Measurements from ENCODE around the gene NRXN3.

NRXN3 gene

DNA sequence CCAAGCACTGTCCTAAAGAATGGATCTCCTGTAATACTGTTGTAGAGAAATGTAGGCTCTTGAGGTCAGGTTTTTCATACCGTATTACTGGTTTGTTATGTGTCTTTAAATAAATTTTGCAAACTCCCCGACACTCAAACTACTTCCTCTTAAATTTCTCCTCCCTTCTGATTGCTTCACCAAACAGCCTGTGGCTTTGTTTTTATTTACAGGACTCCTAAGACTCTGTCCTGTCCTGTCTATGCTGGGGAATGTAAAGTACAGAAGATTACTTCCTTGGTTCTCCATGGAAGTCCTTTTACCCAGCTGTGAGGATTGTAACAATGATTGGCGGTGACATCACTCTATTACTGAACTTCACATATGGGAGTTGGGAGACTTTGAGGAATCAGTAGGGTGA is 1167.6 kb downstream of the NRXN3 start:
- H3K27me3 ChIP-seq (replicated peaks; ENCODE audit: control insufficient read depth, insufficient read depth, low read length), result no peaks in the 10 kb centered on the region
- TF ChIP-seq, protein P1, sequence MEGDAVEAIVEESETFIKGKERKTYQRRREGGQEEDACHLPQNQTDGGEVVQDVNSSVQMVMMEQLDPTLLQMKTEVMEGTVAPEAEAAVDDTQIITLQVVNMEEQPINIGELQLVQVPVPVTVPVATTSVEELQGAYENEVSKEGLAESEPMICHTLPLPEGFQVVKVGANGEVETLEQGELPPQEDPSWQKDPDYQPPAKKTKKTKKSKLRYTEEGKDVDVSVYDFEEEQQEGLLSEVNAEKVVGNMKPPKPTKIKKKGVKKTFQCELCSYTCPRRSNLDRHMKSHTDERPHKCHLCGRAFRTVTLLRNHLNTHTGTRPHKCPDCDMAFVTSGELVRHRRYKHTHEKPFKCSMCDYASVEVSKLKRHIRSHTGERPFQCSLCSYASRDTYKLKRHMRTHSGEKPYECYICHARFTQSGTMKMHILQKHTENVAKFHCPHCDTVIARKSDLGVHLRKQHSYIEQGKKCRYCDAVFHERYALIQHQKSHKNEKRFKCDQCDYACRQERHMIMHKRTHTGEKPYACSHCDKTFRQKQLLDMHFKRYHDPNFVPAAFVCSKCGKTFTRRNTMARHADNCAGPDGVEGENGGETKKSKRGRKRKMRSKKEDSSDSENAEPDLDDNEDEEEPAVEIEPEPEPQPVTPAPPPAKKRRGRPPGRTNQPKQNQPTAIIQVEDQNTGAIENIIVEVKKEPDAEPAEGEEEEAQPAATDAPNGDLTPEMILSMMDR (IDR thresholded peaks at IDR 0.05; ENCODE audit: insufficient read depth, low read length, poor library complexity, severe bottlenecking), result no peak
- H3K36me3 ChIP-seq (ENCODE audit: control insufficient read depth, insufficient read depth, low read length), result no peaks in the 10 kb centered on the region
- no peak for DNase-seq (ENCODE audit: extremely low read depth, insufficient read length)
- no peak overlapping the region for H3K4me3 ChIP-seq (replicated peaks; ENCODE audit: low read depth, low read length)

DNA sequence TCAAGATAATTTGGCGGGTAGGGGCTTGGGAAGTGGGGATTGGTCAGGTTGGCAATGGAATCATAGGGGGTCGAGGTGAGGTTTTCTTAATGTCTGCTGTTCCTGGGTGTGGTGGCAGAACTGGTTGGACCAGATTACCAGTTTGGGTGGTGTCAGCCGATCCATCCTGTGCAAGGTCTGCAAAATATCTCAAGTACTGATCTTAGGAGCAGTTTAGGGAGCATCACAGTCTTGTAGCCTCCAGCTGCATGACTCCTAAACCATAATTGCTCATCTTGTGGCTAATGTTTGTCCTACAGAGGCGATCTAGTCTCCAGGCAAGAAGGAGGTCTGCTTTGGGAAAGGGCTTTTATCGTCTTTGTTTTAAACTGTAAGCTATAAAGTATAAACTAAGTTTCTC is 1172.8 kb downstream of the NRXN3 start:
- DNase-seq (ENCODE audit: extremely low read depth, insufficient read length), result no peak
- H3K4me3 ChIP-seq (replicated peaks; ENCODE audit: low read depth, low read length), result no peak overlapping the region
- H3K36me3 ChIP-seq (ENCODE audit: control insufficient read depth, insufficient read depth, low read length), result no peaks in the 10 kb centered on the region

DNA sequence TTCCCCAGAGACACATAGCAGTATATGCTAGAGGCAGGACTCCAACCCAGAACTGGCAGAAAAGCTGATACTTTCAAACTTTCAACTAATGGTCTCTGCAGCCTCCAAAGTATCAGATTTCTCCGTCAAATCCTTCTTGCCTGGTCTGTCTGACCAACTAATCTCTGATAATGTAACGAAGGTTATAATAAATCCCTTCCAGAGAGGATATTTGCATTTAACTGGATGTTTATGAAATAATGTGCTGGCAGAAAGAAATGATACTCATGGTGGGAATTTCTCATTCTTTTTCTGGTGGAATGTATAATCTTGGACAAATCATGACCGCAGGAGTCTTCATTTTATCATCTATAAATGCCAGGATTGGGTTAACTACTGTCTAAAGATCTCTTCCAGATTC is 1180.8 kb downstream of the NRXN3 start:
- no peak overlapping the region for H3K4me3 ChIP-seq (replicated peaks; ENCODE audit: low read depth, low read length)
- no peak for DNase-seq (ENCODE audit: extremely low read depth, insufficient read length)
- TF ChIP-seq, protein P1 (IDR thresholded peaks at IDR 0.05; ENCODE audit: insufficient read depth, low read length, poor library complexity, severe bottlenecking), result no peak
- no peaks in the 10 kb centered on the region for H3K27me3 ChIP-seq (replicated peaks; ENCODE audit: control insufficient read depth, insufficient read depth, low read length)
- H3K36me3 ChIP-seq (ENCODE audit: control insufficient read depth, insufficient read depth, low read length), result no peaks in the 10 kb centered on the region

More for the DNA sequence above, 1172.8 kb downstream of the NRXN3 start:
- no peaks in the 10 kb centered on the region for H3K27me3 ChIP-seq (replicated peaks; ENCODE audit: control insufficient read depth, insufficient read depth, low read length)
- TF ChIP-seq, protein P1 (IDR thresholded peaks at IDR 0.05; ENCODE audit: insufficient read depth, low read length, poor library complexity, severe bottlenecking), result no peak

DNA sequence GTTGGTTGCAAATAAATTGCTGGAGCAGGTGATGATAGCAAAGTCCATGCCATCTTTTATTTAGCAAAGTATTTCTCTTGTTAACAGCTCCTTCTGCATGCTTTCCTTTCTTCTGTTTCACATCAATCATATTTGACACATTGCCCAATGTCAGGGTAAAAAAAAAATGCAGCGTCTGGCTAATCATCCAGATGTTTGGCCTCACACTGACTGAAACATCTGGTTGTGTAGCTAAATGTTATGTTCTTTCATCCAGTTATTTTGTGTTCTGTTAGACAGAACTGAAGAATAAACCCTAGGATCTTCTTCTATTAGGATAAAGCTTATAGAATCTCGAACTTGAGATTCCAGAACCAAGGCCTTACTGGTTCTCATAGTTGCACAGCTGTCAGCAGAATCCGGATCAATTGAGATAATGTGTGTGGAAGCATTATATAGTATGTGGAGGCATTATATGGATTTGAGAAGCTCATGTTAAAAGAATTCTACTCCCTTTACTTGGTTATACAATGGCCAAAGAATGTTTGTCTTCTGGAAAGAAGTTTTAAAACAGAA is 1182.0 kb downstream of the NRXN3 start:
- Histone ChIP-seq H3K27me3 (replicated peaks; ENCODE audit: control insufficient read depth, insufficient read depth, low read length) (no peaks in the 10 kb centered on the region), H3K4me3 (replicated peaks; ENCODE audit: low read depth, low read length) (no peak overlapping the region), H3K36me3 (ENCODE audit: control insufficient read depth, insufficient read depth, low read length) (no peaks in the 10 kb centered on the region)
- DNase-seq (ENCODE audit: extremely low read depth, insufficient read length), result no peak
- TF ChIP-seq, protein P1 (IDR thresholded peaks at IDR 0.05; ENCODE audit: insufficient read depth, low read length, poor library complexity, severe bottlenecking), result no peak

DNA sequence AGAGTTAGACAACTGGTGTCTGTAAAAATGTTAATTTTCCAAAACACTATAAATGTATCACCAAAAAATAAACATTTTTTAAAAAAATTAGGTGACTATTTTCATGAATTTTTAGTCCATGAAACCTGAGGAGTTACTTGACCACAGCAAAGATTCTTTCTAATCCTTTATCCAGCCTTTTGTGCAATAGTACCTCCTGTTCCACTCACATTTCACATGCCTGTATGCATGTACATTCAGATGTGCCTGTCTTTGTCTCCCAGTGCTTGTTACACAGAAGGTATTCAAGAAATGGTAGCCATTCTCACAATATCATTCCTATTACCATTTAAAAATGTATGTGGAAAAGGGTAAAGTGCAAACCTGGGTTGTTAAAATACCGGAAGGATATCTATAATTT is 1184.2 kb downstream of the NRXN3 start:
- TF ChIP-seq, protein P1 (IDR thresholded peaks at IDR 0.05; ENCODE audit: insufficient read depth, low read length, poor library complexity, severe bottlenecking), result no peak
- DNase-seq (ENCODE audit: extremely low read depth, insufficient read length), result no peak
- no peaks in the 10 kb centered on the region for H3K27me3 ChIP-seq (replicated peaks; ENCODE audit: control insufficient read depth, insufficient read depth, low read length)
- H3K36me3 ChIP-seq (ENCODE audit: control insufficient read depth, insufficient read depth, low read length), result no peaks in the 10 kb centered on the region
- no peak overlapping the region for H3K4me3 ChIP-seq (replicated peaks; ENCODE audit: low read depth, low read length)

DNA sequence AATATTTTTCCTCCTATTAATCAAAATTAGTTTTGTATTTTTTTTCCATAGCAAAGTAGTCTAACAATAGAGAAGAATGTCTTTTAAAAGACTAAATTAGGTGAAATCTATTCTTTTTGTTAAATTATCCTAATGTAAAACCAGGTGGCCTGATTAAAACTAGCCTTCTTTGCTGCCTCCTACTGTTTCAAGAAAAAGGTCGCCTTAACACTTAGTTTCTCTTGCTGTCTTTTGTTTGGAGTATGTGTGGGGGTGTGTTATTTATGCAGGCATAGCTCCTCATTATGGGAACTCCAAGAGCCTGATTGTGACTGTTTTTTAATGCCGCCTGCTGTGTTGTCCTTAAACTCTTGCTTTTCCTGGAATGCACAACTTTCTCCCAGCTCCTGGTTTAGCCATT is 1185.9 kb downstream of the NRXN3 start:
- H3K36me3 ChIP-seq (ENCODE audit: control insufficient read depth, insufficient read depth, low read length), result no peaks in the 10 kb centered on the region
- DNase-seq (ENCODE audit: extremely low read depth, insufficient read length), result no peak
- no peaks in the 10 kb centered on the region for H3K27me3 ChIP-seq (replicated peaks; ENCODE audit: control insufficient read depth, insufficient read depth, low read length)
- H3K4me3 ChIP-seq (replicated peaks; ENCODE audit: low read depth, low read length), result no peak overlapping the region
- TF ChIP-seq, protein P1 (IDR thresholded peaks at IDR 0.05; ENCODE audit: insufficient read depth, low read length, poor library complexity, severe bottlenecking), result no peak

All from GM06990 (cell line).